HepG2 (cell line): ENCODE results near the gene NMRAL1. TPM values are rescaled to one million over a fixed set of nuclear protein-coding genes. Genes with fewer than 3 reads are reported as not detected.

Experiments used
- BHLHE40 ChIP-seq: IDR thresholded peaks from 2 replicates; pipeline ENCODE4 v1.6.1; 2011; ENCODE audit warnings: low read length, improper control_type of control experiment
- CENPT ChIP-seq: sonication (generic); formaldehyde crosslinking; IDR thresholded peaks from 2 replicates; pipeline ENCODE4 v1.8.0; 2022; ENCODE audit warnings: low read depth, mild to moderate bottlenecking, moderate library complexity, missing genetic modification reagents
- EP300 ChIP-seq, 3 experiments: sonication (generic) in 1 of 3; formaldehyde crosslinking in 1 of 3; IDR thresholded peaks; 2 replicates each; pipeline versions ENCODE4 v1.5.1 to v1.6.1; 2011 to 2020; ENCODE audit warnings: low read depth in 2 of 3, low read length in 2 of 3, borderline replicate concordance in 1 of 3, improper control_type of control experiment in 1 of 3, mild to moderate bottlenecking in 1 of 3, missing genetic modification reagents in 1 of 3, moderate library complexity in 1 of 3
- ETV5 ChIP-seq: IDR thresholded peaks from 2 replicates; pipeline ENCODE4 v1.6.1; 2018; ENCODE audit warnings: missing biosample characterization, missing genetic modification reagents, inconsistent platforms, borderline replicate concordance
- FOXK2 ChIP-seq: fragments of 450-650 bp; IDR thresholded peaks from 2 replicates; pipeline ENCODE4 v1.6.1; 2016
- FOXO1 ChIP-seq: sonication (generic); formaldehyde crosslinking; IDR thresholded peaks from 2 replicates; pipeline ENCODE4 v1.4.0; 2020; ENCODE audit warnings: missing genetic modification reagents
- GABPB1 ChIP-seq: IDR thresholded peaks from 2 replicates; pipeline ENCODE4 v1.6.1; 2016; ENCODE audit warnings: mild to moderate bottlenecking, missing genetic modification reagents, moderate library complexity, missing compliant biosample characterization
- KDM6A ChIP-seq: IDR thresholded peaks from 2 replicates; pipeline ENCODE4 v1.6.1; 2016; ENCODE audit warnings: low read depth
- KMT2B ChIP-seq: IDR thresholded peaks from 2 replicates; pipeline ENCODE4 v1.6.1; 2016; ENCODE audit warnings: missing genetic modification reagents, missing compliant biosample characterization
- NR1H2 ChIP-seq: sonication (generic); formaldehyde crosslinking; IDR thresholded peaks from 2 replicates; pipeline ENCODE4 v1.8.1; 2022; ENCODE audit warnings: low read depth, missing genetic modification reagents, borderline replicate concordance
- PCBP1 ChIP-seq: fragments of 200-400 bp; formaldehyde crosslinking; IDR thresholded peaks from 2 replicates; pipeline ENCODE4 v1.6.1; 2017; ENCODE audit warnings: mild to moderate bottlenecking, low read depth, low read length, borderline replicate concordance
- SAFB2 ChIP-seq: sonication (generic); formaldehyde crosslinking; IDR thresholded peaks from 2 replicates; pipeline ENCODE4 v1.5.1; 2020; ENCODE audit warnings: missing genetic modification reagents, low read depth, mild to moderate bottlenecking, borderline replicate concordance
- ZNF143 ChIP-seq: sonication (generic); formaldehyde crosslinking; IDR thresholded peaks from 2 replicates; pipeline ENCODE4 v1.4.0; 2020; ENCODE audit warnings: missing genetic modification reagents
- ZNF383 ChIP-seq: sonication (generic); formaldehyde crosslinking; IDR thresholded peaks from 2 replicates; pipeline ENCODE4 v1.4.0; 2020; ENCODE audit warnings: missing genetic modification reagents, mild to moderate bottlenecking, borderline replicate concordance
- ZNF430 ChIP-seq: sonication (generic); formaldehyde crosslinking; IDR thresholded peaks from 2 replicates; pipeline ENCODE4 v1.9.0; 2021; ENCODE audit warnings: mild to moderate bottlenecking, missing genetic modification reagents
- ZNF510 ChIP-seq: sonication (generic); formaldehyde crosslinking; IDR thresholded peaks from 2 replicates; pipeline ENCODE4 v1.4.0; 2020; ENCODE audit warnings: low read depth, mild to moderate bottlenecking, missing genetic modification reagents
- polyA plus RNA-seq, 8 experiments: library from polyadenylated mRNA; depleted of rRNA in 3 of 8; stranded (reverse) in 7 of 8; unstranded in 1 of 8; fragments of >200 nt; fragmentation: Illumina TruSeq in 4 of 8; extraction: Trizol in 4 of 8; gene quantifications; 2 replicates each; pipeline versions ENCODE4 v1.2.1 to v1.2.3, GENCODE V29; 2011 to 2016; ENCODE audit warnings: low read depth in 4 of 8, missing spikeins in 1 of 8, mixed read lengths in 1 of 8; ENCODE audit not compliant: insufficient read depth in 1 of 8
- total RNA-seq, 5 experiments: library from RNA; depleted of rRNA; stranded (reverse); fragments of >200 nt; fragmentation: Illumina TruSeq; extraction: Trizol; gene quantifications; 2 replicates each; pipeline ENCODE4 v1.2.3, GENCODE V29; 2016; ENCODE audit warnings: low read depth in 1 of 5
- TF ChIP-seq, protein P1 (sequence below): sonication (generic); formaldehyde crosslinking; IDR thresholded peaks from 2 replicates; pipeline ENCODE4 v1.4.0; 2020; ENCODE audit warnings: missing genetic modification reagents, mild to moderate bottlenecking, borderline replicate concordance
- TF ChIP-seq, protein P2 (sequence below): sonication (generic); formaldehyde crosslinking; IDR thresholded peaks from 2 replicates; pipeline ENCODE4 v1.8.1; 2023; ENCODE audit warnings: mild to moderate bottlenecking, missing genetic modification reagents
- TF ChIP-seq, protein P3 (sequence below): sonication (generic); formaldehyde crosslinking; IDR thresholded peaks from 2 replicates; pipeline ENCODE4 v1.8.0; 2022; ENCODE audit warnings: mild to moderate bottlenecking, missing genetic modification reagents, moderate library complexity
- TF ChIP-seq, protein P4 (sequence below): sonication (generic); formaldehyde crosslinking; IDR thresholded peaks from 2 replicates; pipeline ENCODE4 v1.4.0; 2020; ENCODE audit warnings: missing genetic modification reagents
- TF ChIP-seq, protein P5 (sequence below): sonication (generic); formaldehyde crosslinking; IDR thresholded peaks from 2 replicates; pipeline ENCODE4 v1.4.0; 2020; ENCODE audit warnings: low read depth, mild to moderate bottlenecking, missing genetic modification reagents
- TF ChIP-seq, protein P6 (sequence below): IDR thresholded peaks from 2 replicates; pipeline ENCODE4 v1.6.1; 2016; ENCODE audit warnings: low read depth, borderline replicate concordance

Gene NMRAL1
- total and polyA plus RNA-seq, 2 of the 13 experiments (the other 11 are each of a cell fraction or from before 2014, with no cell fraction given): 30.8 to 33.1 TPM

DNA sequence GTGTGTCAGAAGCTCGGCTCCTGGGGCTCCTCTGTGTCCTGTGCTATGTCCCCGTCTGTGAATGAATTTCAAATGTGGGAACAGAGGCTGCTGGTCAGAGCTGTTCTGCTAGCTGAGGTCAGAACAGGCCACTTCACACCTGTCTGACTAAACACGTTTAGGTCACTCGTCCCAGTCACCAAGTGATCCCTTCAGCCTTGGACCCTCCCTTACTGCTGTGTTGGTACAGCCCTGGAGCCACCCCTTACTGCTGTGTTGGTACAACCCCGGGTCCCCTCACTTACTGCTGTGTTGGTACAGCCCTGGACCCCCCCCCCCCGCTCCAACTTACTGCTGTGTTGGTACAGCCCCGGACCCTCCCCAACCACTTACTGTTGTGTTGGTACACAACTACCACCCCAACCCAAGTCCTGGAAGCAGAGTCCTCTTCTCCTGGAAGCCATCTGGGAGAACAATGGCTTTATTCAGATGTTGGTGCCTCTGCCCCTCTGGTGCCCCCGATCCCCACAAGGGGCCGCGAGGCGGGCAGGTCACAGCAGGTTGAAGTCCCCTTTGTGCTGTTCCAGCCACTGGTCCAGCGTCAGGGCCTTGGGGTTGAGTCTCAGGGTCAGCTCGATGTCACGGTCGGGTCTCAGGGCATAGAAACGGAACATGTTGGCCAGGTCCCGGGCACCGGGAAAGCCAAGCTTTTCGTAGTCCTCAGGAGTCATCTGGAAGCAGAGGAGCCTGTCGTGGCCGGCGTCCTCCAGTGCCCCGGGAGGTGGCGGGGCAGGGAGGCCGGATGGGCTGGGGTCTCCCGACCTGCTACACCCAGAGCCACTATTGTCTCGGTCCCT, 13.0 kb downstream of the NMRAL1 start (continued):
- TF ChIP-seq, protein P1, sequence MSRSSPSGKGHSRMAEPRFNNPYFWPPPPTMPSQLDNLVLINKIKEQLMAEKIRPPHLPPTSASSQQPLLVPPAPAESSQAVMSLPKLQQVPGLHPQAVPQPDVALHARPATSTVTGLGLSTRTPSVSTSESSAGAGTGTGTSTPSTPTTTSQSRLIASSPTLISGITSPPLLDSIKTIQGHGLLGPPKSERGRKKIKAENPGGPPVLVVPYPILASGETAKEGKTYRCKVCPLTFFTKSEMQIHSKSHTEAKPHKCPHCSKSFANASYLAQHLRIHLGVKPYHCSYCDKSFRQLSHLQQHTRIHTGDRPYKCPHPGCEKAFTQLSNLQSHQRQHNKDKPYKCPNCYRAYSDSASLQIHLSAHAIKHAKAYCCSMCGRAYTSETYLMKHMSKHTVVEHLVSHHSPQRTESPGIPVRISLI (CRISPR knock-in tag): peak; percentile 55; the same call in 1 of the 2 replicates
- peak; percentile 78 for TF ChIP-seq FOXO1 (CRISPR knock-in tag)
- no peak for TF ChIP-seq KMT2B (CRISPR knock-in tag)
- TF ChIP-seq KDM6A (CRISPR knock-in tag): peak; percentile 79; the same call in 1 of the 2 replicates
- TF ChIP-seq ETV5 (CRISPR knock-in tag): no peak; the same call in 1 of the 2 replicates
- TF ChIP-seq ZNF430 (CRISPR knock-in tag): no peak
- TF ChIP-seq CENPT (CRISPR knock-in tag): no peak
- peak; percentile 98 for TF ChIP-seq BHLHE40
- 0 out of 2 replicates have a peak, but pooled peaks have one; percentile 68 for TF ChIP-seq ZNF383 (CRISPR knock-in tag)
- TF ChIP-seq EP300 (IDR thresholded peaks at IDR 0.05; ENCODE audit: low read depth in 2 of 2, low read length in 2 of 2): peak; percentile 65 to 80; a peak in 3 of 4 replicates
- TF ChIP-seq EP300 (CRISPR knock-in tag; IDR thresholded peaks at IDR 0.05; ENCODE audit: borderline replicate concordance): peak; percentile 71; the same call in 1 of the 2 replicates
- TF ChIP-seq PCBP1: 0 out of 2 replicates have a peak, but pooled peaks have one; percentile 66
- peak; percentile 98 for TF ChIP-seq FOXK2
- TF ChIP-seq ZNF510: peak; percentile 68; the same call in 1 of the 2 replicates
- TF ChIP-seq GABPB1: peak; percentile 60
- no peak for TF ChIP-seq NR1H2 (CRISPR knock-in tag)
- TF ChIP-seq, protein P2, sequence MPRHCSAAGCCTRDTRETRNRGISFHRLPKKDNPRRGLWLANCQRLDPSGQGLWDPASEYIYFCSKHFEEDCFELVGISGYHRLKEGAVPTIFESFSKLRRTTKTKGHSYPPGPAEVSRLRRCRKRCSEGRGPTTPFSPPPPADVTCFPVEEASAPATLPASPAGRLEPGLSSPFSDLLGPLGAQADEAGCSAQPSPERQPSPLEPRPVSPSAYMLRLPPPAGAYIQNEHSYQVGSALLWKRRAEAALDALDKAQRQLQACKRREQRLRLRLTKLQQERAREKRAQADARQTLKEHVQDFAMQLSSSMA: no peak
- no peak for TF ChIP-seq SAFB2 (CRISPR knock-in tag)
- TF ChIP-seq, protein P3, sequence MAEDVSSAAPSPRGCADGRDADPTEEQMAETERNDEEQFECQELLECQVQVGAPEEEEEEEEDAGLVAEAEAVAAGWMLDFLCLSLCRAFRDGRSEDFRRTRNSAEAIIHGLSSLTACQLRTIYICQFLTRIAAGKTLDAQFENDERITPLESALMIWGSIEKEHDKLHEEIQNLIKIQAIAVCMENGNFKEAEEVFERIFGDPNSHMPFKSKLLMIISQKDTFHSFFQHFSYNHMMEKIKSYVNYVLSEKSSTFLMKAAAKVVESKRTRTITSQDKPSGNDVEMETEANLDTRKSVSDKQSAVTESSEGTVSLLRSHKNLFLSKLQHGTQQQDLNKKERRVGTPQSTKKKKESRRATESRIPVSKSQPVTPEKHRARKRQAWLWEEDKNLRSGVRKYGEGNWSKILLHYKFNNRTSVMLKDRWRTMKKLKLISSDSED (CRISPR knock-in tag): no peak
- TF ChIP-seq ZNF143: no peak
- TF ChIP-seq, protein P4, sequence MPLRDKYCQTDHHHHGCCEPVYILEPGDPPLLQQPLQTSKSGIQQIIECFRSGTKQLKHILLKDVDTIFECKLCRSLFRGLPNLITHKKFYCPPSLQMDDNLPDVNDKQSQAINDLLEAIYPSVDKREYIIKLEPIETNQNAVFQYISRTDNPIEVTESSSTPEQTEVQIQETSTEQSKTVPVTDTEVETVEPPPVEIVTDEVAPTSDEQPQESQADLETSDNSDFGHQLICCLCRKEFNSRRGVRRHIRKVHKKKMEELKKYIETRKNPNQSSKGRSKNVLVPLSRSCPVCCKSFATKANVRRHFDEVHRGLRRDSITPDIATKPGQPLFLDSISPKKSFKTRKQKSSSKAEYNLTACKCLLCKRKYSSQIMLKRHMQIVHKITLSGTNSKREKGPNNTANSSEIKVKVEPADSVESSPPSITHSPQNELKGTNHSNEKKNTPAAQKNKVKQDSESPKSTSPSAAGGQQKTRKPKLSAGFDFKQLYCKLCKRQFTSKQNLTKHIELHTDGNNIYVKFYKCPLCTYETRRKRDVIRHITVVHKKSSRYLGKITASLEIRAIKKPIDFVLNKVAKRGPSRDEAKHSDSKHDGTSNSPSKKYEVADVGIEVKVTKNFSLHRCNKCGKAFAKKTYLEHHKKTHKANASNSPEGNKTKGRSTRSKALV (CRISPR knock-in tag): 0 out of 2 replicates have a peak, but pooled peaks have one; percentile 39
- TF ChIP-seq, protein P5, sequence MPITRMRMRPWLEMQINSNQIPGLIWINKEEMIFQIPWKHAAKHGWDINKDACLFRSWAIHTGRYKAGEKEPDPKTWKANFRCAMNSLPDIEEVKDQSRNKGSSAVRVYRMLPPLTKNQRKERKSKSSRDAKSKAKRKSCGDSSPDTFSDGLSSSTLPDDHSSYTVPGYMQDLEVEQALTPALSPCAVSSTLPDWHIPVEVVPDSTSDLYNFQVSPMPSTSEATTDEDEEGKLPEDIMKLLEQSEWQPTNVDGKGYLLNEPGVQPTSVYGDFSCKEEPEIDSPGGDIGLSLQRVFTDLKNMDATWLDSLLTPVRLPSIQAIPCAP (CRISPR knock-in tag): no peak
- TF ChIP-seq, protein P6, sequence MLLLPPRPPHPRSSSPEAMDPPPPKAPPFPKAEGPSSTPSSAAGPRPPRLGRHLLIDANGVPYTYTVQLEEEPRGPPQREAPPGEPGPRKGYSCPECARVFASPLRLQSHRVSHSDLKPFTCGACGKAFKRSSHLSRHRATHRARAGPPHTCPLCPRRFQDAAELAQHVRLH (CRISPR knock-in tag): peak; percentile 26; the same call in 1 of the 2 replicates
